Measurements from ENCODE around the gene MBNL1. TPM values are rescaled to one million over a fixed set of nuclear protein-coding genes. Genes with fewer than 3 reads are reported as not detected.

Gene MBNL1
- polyA plus RNA-seq, 1 donor from 2014 or later, result 12.7 TPM

GRCh38 chr3:152321955-152322377 is 53.2 kb downstream of the MBNL1 start:
- Histone ChIP-seq H3K9me2 (ENCODE audit: insufficient read depth, low read length) (no peaks in the 10 kb centered on the region), H3K27ac (ENCODE audit: low read length) (no peak overlapping the region), H3K9me3 (ENCODE audit: low read length) (no peaks in the 10 kb centered on the region), H3K27me3 (ENCODE audit: insufficient read depth, low read depth, low read length) (no peaks in the 10 kb centered on the region), H3F3A (ENCODE audit: insufficient read depth, low read length, poor library complexity, severe bottlenecking) (peaks cover 7% of the 10 kb centered on the region), H3K79me2 (replicated peaks; ENCODE audit: insufficient read depth, low read length) (peaks cover 24% of the 10 kb centered on the region), H3K4me3 (ENCODE audit: low read length) (no peak overlapping the region), H2AFZ (ENCODE audit: low read depth, low read length) (no peak overlapping the region), H3K36me3 (ENCODE audit: insufficient read depth, low read length) (no peaks in the 10 kb centered on the region), H4K20me1 (ENCODE audit: insufficient read depth) (no peaks in the 10 kb centered on the region), H3K9ac (ENCODE audit: low read length) (no peak overlapping the region), H3K4me2 (ENCODE audit: low read length) (no peak overlapping the region)
- TF ChIP-seq EZH2 (IDR thresholded peaks at IDR 0.05; ENCODE audit: borderline replicate concordance, insufficient read depth, low read length, poor library complexity, severe bottlenecking) (no peak), MXI1 (conservative IDR thresholded peaks at IDR 0.05; ENCODE audit: poor library complexity, severe bottlenecking) (no peak), RAD21 (conservative IDR thresholded peaks at IDR 0.05) (no peak), TAF1 (IDR thresholded peaks at IDR 0.05; ENCODE audit: low read depth) (no peak), CTCF (IDR thresholded peaks at IDR 0.05; ENCODE audit: poor library complexity, severe bottlenecking) (no peak), POLR2AphosphoS5 (IDR thresholded peaks at IDR 0.05) (no peak), EP300 (conservative IDR thresholded peaks at IDR 0.05; ENCODE audit: poor library complexity, severe bottlenecking) (no peak), SMC3 (conservative IDR thresholded peaks at IDR 0.05; ENCODE audit: poor library complexity) (no peak), REST (IDR thresholded peaks at IDR 0.05; ENCODE audit: borderline replicate concordance) (no peak)

- no peak overlapping the region for H3K4me3 ChIP-seq (ENCODE audit: low read length)
- no peaks in the 10 kb centered on the region for H4K20me1 ChIP-seq (ENCODE audit: insufficient read depth)
- H3K27ac ChIP-seq (ENCODE audit: low read length), result no peak overlapping the region
- no peaks in the 10 kb centered on the region for H3K36me3 ChIP-seq (ENCODE audit: insufficient read depth, low read length)
- no peak overlapping the region for H3K9ac ChIP-seq (ENCODE audit: low read length)
- TF ChIP-seq EZH2 (IDR thresholded peaks at IDR 0.05; ENCODE audit: borderline replicate concordance, insufficient read depth, low read length, poor library complexity, severe bottlenecking), result no peak
- TF ChIP-seq RAD21 (conservative IDR thresholded peaks at IDR 0.05), result no peak
- TF ChIP-seq REST (IDR thresholded peaks at IDR 0.05; ENCODE audit: borderline replicate concordance), result no peak
- TF ChIP-seq POLR2AphosphoS5 (IDR thresholded peaks at IDR 0.05), result no peak
- no peak for TF ChIP-seq MXI1 (conservative IDR thresholded peaks at IDR 0.05; ENCODE audit: poor library complexity, severe bottlenecking)
- no peak for TF ChIP-seq CTCF (IDR thresholded peaks at IDR 0.05; ENCODE audit: poor library complexity, severe bottlenecking)
- no peak for TF ChIP-seq TAF1 (IDR thresholded peaks at IDR 0.05; ENCODE audit: low read depth)
- TF ChIP-seq EP300 (conservative IDR thresholded peaks at IDR 0.05; ENCODE audit: poor library complexity, severe bottlenecking), result no peak
- no peak for TF ChIP-seq SMC3 (conservative IDR thresholded peaks at IDR 0.05; ENCODE audit: poor library complexity)
- no peak overlapping the region for H2AFZ ChIP-seq (ENCODE audit: low read depth, low read length)
- peaks cover 25% of the 10 kb centered on the region for H3K79me2 ChIP-seq (replicated peaks; ENCODE audit: insufficient read depth, low read length)
- H3K9me3 ChIP-seq (ENCODE audit: low read length), result no peaks in the 10 kb centered on the region
- H3K27me3 ChIP-seq (ENCODE audit: insufficient read depth, low read depth, low read length), result no peaks in the 10 kb centered on the region
- H3K9me2 ChIP-seq (ENCODE audit: insufficient read depth, low read length), result no peaks in the 10 kb centered on the region
- H3K4me2 ChIP-seq (ENCODE audit: low read length), result no peak overlapping the region
- H3F3A ChIP-seq (ENCODE audit: insufficient read depth, low read length, poor library complexity, severe bottlenecking), result peaks cover 6% of the 10 kb centered on the region
These were observed 54.0 kb downstream of the MBNL1 start for GRCh38 chr3:152322756-152323155.

Measured in neural cell (in vitro differentiated cells).